K562 (cell line): ENCODE measurements around the gene SDHC. TPM values are rescaled to one million over a fixed set of nuclear protein-coding genes. Genes with fewer than 3 reads are reported as not detected.
A peak's percentile ranks its signal among the peaks of the same experiment; 100 is the strongest.

Experiments
- HNRNPLL ChIP-seq: fragments of 200-400 bp; formaldehyde crosslinking; IDR thresholded peaks from 2 replicates; pipeline ENCODE4 v1.6.1; 2017; ENCODE audit warnings: low read length, low read depth, mild to moderate bottlenecking; ENCODE audit not compliant: poor library complexity, severe bottlenecking
- MTA1 ChIP-seq: fragments of 450-650 bp; IDR thresholded peaks from 2 replicates; pipeline ENCODE4 v1.6.1; 2017; ENCODE audit warnings: borderline replicate concordance
- SAFB ChIP-seq: fragments of 200-400 bp; formaldehyde crosslinking; IDR thresholded peaks from 2 replicates; pipeline ENCODE4 v1.6.1; 2017; ENCODE audit warnings: low read depth, low read length, borderline replicate concordance
- SRSF9 ChIP-seq: fragments of 200-400 bp; formaldehyde crosslinking; IDR thresholded peaks from 2 replicates; pipeline ENCODE4 v1.6.1; 2017; ENCODE audit warnings: low read depth, low read length, borderline replicate concordance
- TFAP4 ChIP-seq: sonication (generic); formaldehyde crosslinking; IDR thresholded peaks from 2 replicates; pipeline ENCODE4 v1.8.0; 2022; ENCODE audit warnings: missing genetic modification reagents, mild to moderate bottlenecking, moderate library complexity, borderline replicate concordance
- ZNF121 ChIP-seq: sonication (generic); formaldehyde crosslinking; conservative IDR thresholded peaks from 2 replicates; pipeline ENCODE4 v1.8.0; 2022; ENCODE audit warnings: missing genetic modification reagents
- ZNF263 ChIP-seq: sonication (generic); formaldehyde crosslinking; IDR thresholded peaks from 2 replicates; pipeline ENCODE4 v1.8.0; 2022; ENCODE audit warnings: mild to moderate bottlenecking, missing genetic modification reagents, borderline replicate concordance
- ZNF398 ChIP-seq: fragments of 250-450 bp; sonication (Bioruptor Pico); IDR thresholded peaks from 2 replicates; pipeline ENCODE4 v1.8.0; 2021; ENCODE audit warnings: moderate library complexity, mild to moderate bottlenecking, inconsistent platforms
- ZNF41 ChIP-seq: fragments of 250-450 bp; sonication (Bioruptor Pico); conservative IDR thresholded peaks from 2 replicates; pipeline ENCODE4 v1.4.0; 2020; ENCODE audit warnings: mild to moderate bottlenecking
- polyA plus RNA-seq, 8 experiments: library from polyadenylated mRNA; depleted of rRNA in 4 of 8; stranded (reverse) in 5 of 8; unstranded in 3 of 8; fragments of >200 nt; fragmentation: Nextera tagmentation in 2 of 8; fragmentation: Illumina TruSeq in 1 of 8; extraction: Ambion mirVana in 2 of 8; extraction: Trizol in 1 of 8; gene quantifications; 2 replicates each; pipeline versions ENCODE4 v1.2.1 to v1.2.3, GENCODE V29; 2011 to 2014; ENCODE audit warnings: inconsistent platforms in 1 of 8, missing spikeins in 1 of 8
- total RNA-seq, 7 experiments: library from RNA; depleted of rRNA in 6 of 7; stranded (reverse); fragments of >200 nt in 6 of 7; fragmentation: Illumina TruSeq in 2 of 7; extraction: Trizol in 2 of 7; gene quantifications; 2 replicates each; pipeline versions ENCODE4 v1.2.1 to v1.2.3, GENCODE V29; 2011 to 2021; ENCODE audit warnings: low replicate concordance in 1 of 7
- TF ChIP-seq, protein P1 (sequence below): fragments of 250-450 bp; sonication (Bioruptor Pico); IDR thresholded peaks from 2 replicates; pipeline ENCODE4 v1.4.0; 2020
- TF ChIP-seq, protein P2 (sequence below): sonication (generic); formaldehyde crosslinking; IDR thresholded peaks from 2 replicates; pipeline ENCODE4 v1.8.0; 2022; ENCODE audit warnings: mild to moderate bottlenecking, low read depth, missing genetic modification reagents
- TF ChIP-seq, protein P3 (sequence below): fragments of 450-650 bp; formaldehyde crosslinking; conservative IDR thresholded peaks from 2 replicates; pipeline ENCODE4 v1.4.0; 2022; ENCODE audit warnings: mild to moderate bottlenecking, missing genetic modification characterization
- TF ChIP-seq, protein P4 (sequence below), 2 experiments: fragments of 450-650 bp in 1 of 2; sonication (generic) in 1 of 2; formaldehyde crosslinking; conservative IDR thresholded peaks; 2 replicates each; pipeline versions ENCODE4 v1.4.0 to v1.8.1; 2020 to 2022; ENCODE audit warnings: mild to moderate bottlenecking in 1 of 2, missing genetic modification reagents in 1 of 2

SDHC gene
- total and polyA plus RNA-seq, 9 of the 15 experiments (the other 6 are each of a cell fraction or from before 2014, with no cell fraction given): 7.7 to 309 (median 174) TPM

- TF ChIP-seq, protein P1, sequence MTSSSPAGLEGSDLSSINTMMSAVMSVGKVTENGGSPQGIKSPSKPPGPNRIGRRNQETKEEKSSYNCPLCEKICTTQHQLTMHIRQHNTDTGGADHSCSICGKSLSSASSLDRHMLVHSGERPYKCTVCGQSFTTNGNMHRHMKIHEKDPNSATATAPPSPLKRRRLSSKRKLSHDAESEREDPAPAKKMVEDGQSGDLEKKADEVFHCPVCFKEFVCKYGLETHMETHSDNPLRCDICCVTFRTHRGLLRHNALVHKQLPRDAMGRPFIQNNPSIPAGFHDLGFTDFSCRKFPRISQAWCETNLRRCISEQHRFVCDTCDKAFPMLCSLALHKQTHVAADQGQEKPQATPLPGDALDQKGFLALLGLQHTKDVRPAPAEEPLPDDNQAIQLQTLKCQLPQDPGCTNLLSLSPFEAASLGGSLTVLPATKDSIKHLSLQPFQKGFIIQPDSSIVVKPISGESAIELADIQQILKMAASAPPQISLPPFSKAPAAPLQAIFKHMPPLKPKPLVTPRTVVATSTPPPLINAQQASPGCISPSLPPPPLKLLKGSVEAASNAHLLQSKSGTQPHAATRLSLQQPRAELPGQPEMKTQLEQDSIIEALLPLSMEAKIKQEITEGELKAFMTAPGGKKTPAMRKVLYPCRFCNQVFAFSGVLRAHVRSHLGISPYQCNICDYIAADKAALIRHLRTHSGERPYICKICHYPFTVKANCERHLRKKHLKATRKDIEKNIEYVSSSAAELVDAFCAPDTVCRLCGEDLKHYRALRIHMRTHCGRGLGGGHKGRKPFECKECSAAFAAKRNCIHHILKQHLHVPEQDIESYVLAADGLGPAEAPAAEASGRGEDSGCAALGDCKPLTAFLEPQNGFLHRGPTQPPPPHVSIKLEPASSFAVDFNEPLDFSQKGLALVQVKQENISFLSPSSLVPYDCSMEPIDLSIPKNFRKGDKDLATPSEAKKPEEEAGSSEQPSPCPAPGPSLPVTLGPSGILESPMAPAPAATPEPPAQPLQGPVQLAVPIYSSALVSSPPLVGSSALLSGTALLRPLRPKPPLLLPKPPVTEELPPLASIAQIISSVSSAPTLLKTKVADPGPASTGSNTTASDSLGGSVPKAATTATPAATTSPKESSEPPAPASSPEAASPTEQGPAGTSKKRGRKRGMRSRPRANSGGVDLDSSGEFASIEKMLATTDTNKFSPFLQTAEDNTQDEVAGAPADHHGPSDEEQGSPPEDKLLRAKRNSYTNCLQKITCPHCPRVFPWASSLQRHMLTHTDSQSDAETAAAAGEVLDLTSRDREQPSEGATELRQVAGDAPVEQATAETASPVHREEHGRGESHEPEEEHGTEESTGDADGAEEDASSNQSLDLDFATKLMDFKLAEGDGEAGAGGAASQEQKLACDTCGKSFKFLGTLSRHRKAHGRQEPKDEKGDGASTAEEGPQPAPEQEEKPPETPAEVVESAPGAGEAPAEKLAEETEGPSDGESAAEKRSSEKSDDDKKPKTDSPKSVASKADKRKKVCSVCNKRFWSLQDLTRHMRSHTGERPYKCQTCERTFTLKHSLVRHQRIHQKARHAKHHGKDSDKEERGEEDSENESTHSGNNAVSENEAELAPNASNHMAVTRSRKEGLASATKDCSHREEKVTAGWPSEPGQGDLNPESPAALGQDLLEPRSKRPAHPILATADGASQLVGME (CRISPR knock-in tag): 0 out of 2 replicates have a peak, but pooled peaks have one; percentile 56
- no peak for TF ChIP-seq TFAP4 (CRISPR knock-in tag)
- TF ChIP-seq HNRNPLL: no peak
- TF ChIP-seq, protein P2, sequence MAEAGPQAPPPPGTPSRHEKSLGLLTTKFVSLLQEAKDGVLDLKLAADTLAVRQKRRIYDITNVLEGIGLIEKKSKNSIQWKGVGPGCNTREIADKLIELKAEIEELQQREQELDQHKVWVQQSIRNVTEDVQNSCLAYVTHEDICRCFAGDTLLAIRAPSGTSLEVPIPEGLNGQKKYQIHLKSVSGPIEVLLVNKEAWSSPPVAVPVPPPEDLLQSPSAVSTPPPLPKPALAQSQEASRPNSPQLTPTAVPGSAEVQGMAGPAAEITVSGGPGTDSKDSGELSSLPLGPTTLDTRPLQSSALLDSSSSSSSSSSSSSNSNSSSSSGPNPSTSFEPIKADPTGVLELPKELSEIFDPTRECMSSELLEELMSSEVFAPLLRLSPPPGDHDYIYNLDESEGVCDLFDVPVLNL: no peak
- TF ChIP-seq, protein P3, sequence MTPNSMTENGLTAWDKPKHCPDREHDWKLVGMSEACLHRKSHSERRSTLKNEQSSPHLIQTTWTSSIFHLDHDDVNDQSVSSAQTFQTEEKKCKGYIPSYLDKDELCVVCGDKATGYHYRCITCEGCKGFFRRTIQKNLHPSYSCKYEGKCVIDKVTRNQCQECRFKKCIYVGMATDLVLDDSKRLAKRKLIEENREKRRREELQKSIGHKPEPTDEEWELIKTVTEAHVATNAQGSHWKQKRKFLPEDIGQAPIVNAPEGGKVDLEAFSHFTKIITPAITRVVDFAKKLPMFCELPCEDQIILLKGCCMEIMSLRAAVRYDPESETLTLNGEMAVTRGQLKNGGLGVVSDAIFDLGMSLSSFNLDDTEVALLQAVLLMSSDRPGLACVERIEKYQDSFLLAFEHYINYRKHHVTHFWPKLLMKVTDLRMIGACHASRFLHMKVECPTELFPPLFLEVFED: no peak
- TF ChIP-seq, protein P4, sequence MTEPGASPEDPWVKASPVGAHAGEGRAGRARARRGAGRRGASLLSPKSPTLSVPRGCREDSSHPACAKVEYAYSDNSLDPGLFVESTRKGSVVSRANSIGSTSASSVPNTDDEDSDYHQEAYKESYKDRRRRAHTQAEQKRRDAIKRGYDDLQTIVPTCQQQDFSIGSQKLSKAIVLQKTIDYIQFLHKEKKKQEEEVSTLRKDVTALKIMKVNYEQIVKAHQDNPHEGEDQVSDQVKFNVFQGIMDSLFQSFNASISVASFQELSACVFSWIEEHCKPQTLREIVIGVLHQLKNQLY (CRISPR knock-in tag; conservative IDR thresholded peaks at IDR 0.05): no peak
- no peak for TF ChIP-seq ZNF263
- no peak for TF ChIP-seq ZNF41 (CRISPR knock-in tag)
- no peak for TF ChIP-seq ZNF121 (CRISPR knock-in tag)
- TF ChIP-seq SRSF9: no peak
- no peak for TF ChIP-seq SAFB
- no peak for TF ChIP-seq MTA1
- no peak for TF ChIP-seq ZNF398
Measured at GRCh38 chr1:161307230-161307768, 6.9 kb upstream of the SDHC start (continued).
